ENCODE data around the gene WDR47. TPM values are rescaled to one million over a fixed set of nuclear protein-coding genes. Genes with fewer than 3 reads are reported as not detected.
"Not testable (repeated sequence)": the region's sequence is repeated elsewhere in the genome, so short reads cannot be mapped to it uniquely, and the experiment has no call there.

Gene WDR47
- total RNA-seq, 2 experiments from 2014 or later = 10.7 to 12.0 TPM

GRCh38 chr1:108949044-108949443 lies 92.9 kb downstream of the WDR47 start:
- H3K9me3 Mint-ChIP-seq (ENCODE audit: low read depth) = no peaks in the 10 kb centered on the region
- no peaks in the 10 kb centered on the region for H3K27me3 Mint-ChIP-seq
- H3K4me1 Mint-ChIP-seq = peaks cover 2% of the 10 kb centered on the region
- H3K36me3 Mint-ChIP-seq = peaks cover 21% of the 10 kb centered on the region
- no peak for DNase-seq
- no peak overlapping the region for H3K27ac Mint-ChIP-seq
- H3K4me3 Mint-ChIP-seq = no peak overlapping the region
- CTCF ChIA-PET = no interaction called here
- ATAC-seq = no peak

DNA sequence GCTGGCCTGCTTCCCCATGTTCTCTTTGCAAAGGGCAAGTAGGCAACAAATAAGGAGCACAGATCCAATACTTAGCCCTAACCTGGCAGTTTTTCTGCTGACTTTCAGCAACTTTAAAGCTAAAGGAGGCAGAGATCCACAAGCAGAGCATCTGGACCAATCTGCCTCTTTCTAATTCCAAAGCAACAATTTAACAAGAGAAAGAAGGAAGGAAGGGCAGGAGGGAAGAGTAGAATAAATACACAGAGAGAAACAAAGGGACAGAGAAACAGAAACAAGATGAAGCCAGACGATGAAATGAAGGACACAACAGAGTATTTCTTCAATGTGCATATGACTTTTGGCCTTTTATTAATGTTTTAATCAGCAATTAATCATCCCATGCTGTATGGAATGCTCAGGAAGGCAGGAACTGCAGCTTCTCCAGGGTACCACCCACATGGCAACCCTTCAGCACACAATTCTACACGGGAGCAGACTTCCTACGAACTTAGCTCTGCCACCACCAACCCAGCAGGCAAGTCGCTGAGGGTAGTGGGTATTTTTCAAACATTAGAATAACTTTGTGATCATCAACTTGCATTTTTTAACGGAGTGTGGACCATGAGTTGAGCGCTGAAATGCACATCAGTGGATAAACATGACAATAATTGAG lies 93.9 kb downstream of the WDR47 start:
- Mint-ChIP-seq H3K4me1 (peaks cover 2% of the 10 kb centered on the region), H3K4me3 (no peak overlapping the region), H3K27me3 (no peaks in the 10 kb centered on the region), H3K27ac (no peak overlapping the region), H3K9me3 (ENCODE audit: low read depth) (no peaks in the 10 kb centered on the region), H3K36me3 (peaks cover 14% of the 10 kb centered on the region)
- ATAC-seq (no peak), DNase-seq (no peak)
- CTCF ChIA-PET = interaction anchor here (1.0 to 1.4 kb wide), 3 partner anchors 13 to 165 kb away, joined by 3 to 5 read pairs (median 5); a partner anchor contains a TSS

DNA sequence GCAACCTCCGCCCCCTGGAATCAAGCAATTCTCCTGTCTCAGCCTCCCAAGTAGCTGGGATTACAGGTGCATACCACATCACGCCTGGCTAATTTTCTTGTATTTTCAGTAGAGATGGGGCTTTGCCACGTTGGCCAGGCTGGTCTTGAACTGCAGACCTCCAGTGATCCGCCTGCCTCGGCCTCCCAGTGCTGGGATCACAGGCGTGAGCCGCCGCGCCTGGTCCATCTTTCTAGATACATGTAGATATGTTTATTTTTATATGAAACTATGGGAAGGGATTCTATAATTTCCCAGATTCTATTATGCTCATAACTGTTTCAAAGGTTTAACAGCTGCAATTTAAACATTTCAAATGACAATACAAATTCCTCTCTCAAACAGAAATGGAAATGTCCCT lies 105.7 kb downstream of the WDR47 start:
- H3K27ac Mint-ChIP-seq = no peak overlapping the region
- peaks cover 24% of the 10 kb centered on the region for H3K36me3 Mint-ChIP-seq
- H3K4me3 Mint-ChIP-seq = no peak overlapping the region
- CTCF ChIA-PET = no interaction called here
- no peaks in the 10 kb centered on the region for H3K9me3 Mint-ChIP-seq (ENCODE audit: low read depth)
- H3K4me1 Mint-ChIP-seq = no peaks in the 10 kb centered on the region
- no peaks in the 10 kb centered on the region for H3K27me3 Mint-ChIP-seq
- ATAC-seq (no peak), DNase-seq (no peak)

GRCh38 chr1:108933944-108934343 lies 108.0 kb downstream of the WDR47 start:
- CTCF ChIA-PET = interaction anchor here (1.6 kb wide), 1 partner anchor 22 kb away, joined by 3 read pairs; no protein-coding TSS in a partner anchor

GRCh38 chr1:108927565-108927964 lies 114.3 kb downstream of the WDR47 start:
- not testable (repeated sequence) for H3K4me3 Mint-ChIP-seq; H3K27me3 Mint-ChIP-seq; H3K9me3 Mint-ChIP-seq (ENCODE audit: low read depth); H3K4me1 Mint-ChIP-seq; DNase-seq; ATAC-seq; H3K27ac Mint-ChIP-seq
- CTCF ChIA-PET = interaction anchor here (0.6 kb wide), 1 partner anchor 70 kb away, joined by 3 read pairs; no protein-coding TSS in a partner anchor
- peaks cover 29% of the 10 kb centered on the region for H3K36me3 Mint-ChIP-seq

More at GRCh38 chr1:108933944-108934343, 108.0 kb downstream of the WDR47 start:
- no peaks in the 10 kb centered on the region for H3K27me3 Mint-ChIP-seq
- ATAC-seq (no peak), DNase-seq (no peak)
- H3K36me3 Mint-ChIP-seq = peaks cover 31% of the 10 kb centered on the region
- H3K4me1 Mint-ChIP-seq = no peaks in the 10 kb centered on the region
- no peak overlapping the region for H3K27ac Mint-ChIP-seq
- H3K4me3 Mint-ChIP-seq = no peak overlapping the region
- no peaks in the 10 kb centered on the region for H3K9me3 Mint-ChIP-seq (ENCODE audit: low read depth)

GRCh38 chr1:108925920-108926319 lies 116.0 kb downstream of the WDR47 start:
- DNase-seq (no peak), ATAC-seq (peak; percentile 67)
- no peaks in the 10 kb centered on the region for H3K27me3 Mint-ChIP-seq
- H3K27ac Mint-ChIP-seq = no peak overlapping the region
- CTCF ChIA-PET = no interaction called here
- H3K36me3 Mint-ChIP-seq = peaks cover 29% of the 10 kb centered on the region
- no peaks in the 10 kb centered on the region for H3K9me3 Mint-ChIP-seq (ENCODE audit: low read depth)
- H3K4me3 Mint-ChIP-seq = no peak overlapping the region
- no peaks in the 10 kb centered on the region for H3K4me1 Mint-ChIP-seq

Other genes with a start within 250 kb of the WDR47 start
- gene AKNAD1, start 185.0 kb downstream of the WDR47 start, total RNA-seq = not detected
- gene GPSM2, start 165.1 kb downstream of the WDR47 start, total RNA-seq = 10 to 100 TPM; 30.8 to 47.3 TPM
- 10 to 100 TPM; 14.0 to 16.6 TPM for gene CLCC1, start 78.6 kb downstream of the WDR47 start, total RNA-seq
- gene TAF13, start 33.9 kb upstream of the WDR47 start, total RNA-seq = 10 to 100 TPM; 18.1 to 26.4 TPM
- 10 to 100 TPM; 21.8 to 27.0 TPM for gene TMEM167B, start 48.7 kb upstream of the WDR47 start, total RNA-seq
- gene ELAPOR1, start 72.0 kb upstream of the WDR47 start, total RNA-seq = 10 to 100 TPM in 1 of 2 experiments, 1 to 10 TPM in 1; 4.5 to 11.9 TPM
- gene SARS1, start 171.8 kb upstream of the WDR47 start, total RNA-seq = 100 to 1,000 TPM; 148 to 194 TPM
- 1 to 10 TPM; 3.3 to 4.0 TPM for gene CELSR2, start 207.4 kb upstream of the WDR47 start, total RNA-seq
- gene PSRC1, start 241.0 kb upstream of the WDR47 start, total RNA-seq = 10 to 100 TPM; 19.6 to 36.1 TPM